Lower lobe of right lung (tissue), 2 donors: ENCODE data around the gene SLFNL1. TPM values are rescaled to one million over a fixed set of nuclear protein-coding genes. Genes with fewer than 3 reads are reported as not detected.

Experiments
- ATAC-seq, 2 donors: fragments of 200-7000 bp; cut with Tn5 transposase; one replicate each; pipeline ENCODE4 v1.9.1; 2020 to 2022; ENCODE audit warnings: mild to moderate bottlenecking in 2 of 2, moderate library complexity in 2 of 2
- DNase-seq: peaks from one replicate; pipeline ENCODE4 v3.0.0-alpha.2; 2020
- H3K27ac ChIP-seq: fragments of 200-600 bp; one replicate; pipeline ENCODE4 v1.8.0; 2022
- H3K27me3 ChIP-seq: fragments of 200-600 bp; one replicate; pipeline ENCODE4 v1.8.0; 2022; ENCODE audit warnings: low read depth
- H3K36me3 ChIP-seq: fragments of 200-600 bp; one replicate; pipeline ENCODE4 v1.8.0; 2022; ENCODE audit warnings: mild to moderate bottlenecking
- H3K4me1 ChIP-seq: fragments of 200-600 bp; one replicate; pipeline ENCODE4 v1.8.0; 2022
- H3K4me3 ChIP-seq: fragments of 200-600 bp; one replicate; pipeline ENCODE4 v1.8.0; 2022; ENCODE audit warnings: mild to moderate bottlenecking
- H3K9me3 ChIP-seq: fragments of 200-600 bp; one replicate; pipeline ENCODE4 v1.8.0; 2022
- intact Hi-C: fragments of 100-400 bp; cut with DNase I; formaldehyde crosslinking; loops from one replicate; pipeline ENCODE4 v1.11.0; 2022
- total RNA-seq: library from RNA; stranded (reverse); fragmentation: NEBNext Ultra II Directional; extraction: Animal tissue kit (Norgen Biotek cat#: 25700); gene quantifications from one replicate; pipeline ENCODE4 v1.2.1, GENCODE V29; 2021
- TF ChIP-seq, protein P1 (sequence below): fragments of 200-600 bp; IDR thresholded peaks from one replicate; pipeline ENCODE4 v1.8.0; 2022; ENCODE audit warnings: antibody characterized with exemption, mild to moderate bottlenecking
- donor health status: DM: no; HTN: yes; CAD: no; lungs with severe emphysema.

SLFNL1 gene
- total RNA-seq, 1 donor from 2014 or later, result 4.8 TPM

DNA sequence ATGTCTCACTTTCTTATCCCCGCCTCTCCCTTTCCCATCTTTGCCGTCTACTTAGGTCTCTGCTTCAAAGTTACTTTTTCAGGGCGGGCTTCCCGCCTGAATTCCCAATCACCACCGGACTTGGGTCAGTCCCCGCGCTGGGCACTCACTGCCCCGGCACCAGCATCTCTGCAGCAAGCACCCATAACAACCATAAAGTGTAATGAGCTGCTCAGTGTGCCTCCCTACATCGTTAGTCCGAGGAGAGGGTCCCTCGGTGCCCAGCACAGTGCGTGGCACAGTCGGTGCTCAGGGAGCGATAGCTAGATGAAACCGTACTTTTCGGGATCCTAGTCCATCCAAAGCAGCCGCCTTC, 42.7 kb downstream of the SLFNL1 start:
- peak overlapping the region; percentile 87 for H3K27ac ChIP-seq

DNA sequence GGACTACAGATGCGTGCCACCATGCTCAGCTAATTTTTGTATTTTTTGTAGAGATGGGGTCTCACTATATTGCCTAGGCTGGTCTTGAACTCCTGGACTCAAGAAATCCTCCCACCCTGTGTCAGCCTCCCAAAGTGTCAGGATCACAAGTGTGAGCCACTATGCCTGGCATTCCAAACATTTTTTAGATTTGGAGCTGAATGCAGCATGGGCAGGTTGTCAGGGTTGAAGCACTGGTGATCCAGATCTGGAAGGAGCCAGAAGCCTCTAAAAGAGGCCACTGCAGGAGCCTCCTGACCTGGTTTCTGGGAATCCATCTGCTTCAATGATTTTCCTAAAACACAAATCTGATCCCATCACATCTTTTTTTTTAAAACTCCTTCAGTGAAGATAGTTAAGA, 43.8 kb downstream of the SLFNL1 start:
- Histone ChIP-seq H3K27me3 (no peaks in the 10 kb centered on the region), H3K9me3 (no peaks in the 10 kb centered on the region), H3K4me3 (no peak overlapping the region), H3K36me3 (no peaks in the 10 kb centered on the region), H3K27ac (no peak overlapping the region), H3K4me1 (peaks cover 17% of the 10 kb centered on the region)
- TF ChIP-seq, protein P1, sequence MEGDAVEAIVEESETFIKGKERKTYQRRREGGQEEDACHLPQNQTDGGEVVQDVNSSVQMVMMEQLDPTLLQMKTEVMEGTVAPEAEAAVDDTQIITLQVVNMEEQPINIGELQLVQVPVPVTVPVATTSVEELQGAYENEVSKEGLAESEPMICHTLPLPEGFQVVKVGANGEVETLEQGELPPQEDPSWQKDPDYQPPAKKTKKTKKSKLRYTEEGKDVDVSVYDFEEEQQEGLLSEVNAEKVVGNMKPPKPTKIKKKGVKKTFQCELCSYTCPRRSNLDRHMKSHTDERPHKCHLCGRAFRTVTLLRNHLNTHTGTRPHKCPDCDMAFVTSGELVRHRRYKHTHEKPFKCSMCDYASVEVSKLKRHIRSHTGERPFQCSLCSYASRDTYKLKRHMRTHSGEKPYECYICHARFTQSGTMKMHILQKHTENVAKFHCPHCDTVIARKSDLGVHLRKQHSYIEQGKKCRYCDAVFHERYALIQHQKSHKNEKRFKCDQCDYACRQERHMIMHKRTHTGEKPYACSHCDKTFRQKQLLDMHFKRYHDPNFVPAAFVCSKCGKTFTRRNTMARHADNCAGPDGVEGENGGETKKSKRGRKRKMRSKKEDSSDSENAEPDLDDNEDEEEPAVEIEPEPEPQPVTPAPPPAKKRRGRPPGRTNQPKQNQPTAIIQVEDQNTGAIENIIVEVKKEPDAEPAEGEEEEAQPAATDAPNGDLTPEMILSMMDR, result no peak
- ATAC-seq (no peak), DNase-seq (no peak)
- intact Hi-C loops, result no loop called here

More for the DNA sequence above, 42.7 kb downstream of the SLFNL1 start:
- intact Hi-C loops, result no loop called here
- ATAC-seq (no peak), DNase-seq (no peak)
- no peaks in the 10 kb centered on the region for H3K36me3 ChIP-seq
- H3K27me3 ChIP-seq, result no peaks in the 10 kb centered on the region
- TF ChIP-seq, protein P1, result no peak
- H3K4me3 ChIP-seq, result peak overlapping the region; percentile 76
- peaks cover 17% of the 10 kb centered on the region for H3K4me1 ChIP-seq
- H3K9me3 ChIP-seq, result no peaks in the 10 kb centered on the region

DNA sequence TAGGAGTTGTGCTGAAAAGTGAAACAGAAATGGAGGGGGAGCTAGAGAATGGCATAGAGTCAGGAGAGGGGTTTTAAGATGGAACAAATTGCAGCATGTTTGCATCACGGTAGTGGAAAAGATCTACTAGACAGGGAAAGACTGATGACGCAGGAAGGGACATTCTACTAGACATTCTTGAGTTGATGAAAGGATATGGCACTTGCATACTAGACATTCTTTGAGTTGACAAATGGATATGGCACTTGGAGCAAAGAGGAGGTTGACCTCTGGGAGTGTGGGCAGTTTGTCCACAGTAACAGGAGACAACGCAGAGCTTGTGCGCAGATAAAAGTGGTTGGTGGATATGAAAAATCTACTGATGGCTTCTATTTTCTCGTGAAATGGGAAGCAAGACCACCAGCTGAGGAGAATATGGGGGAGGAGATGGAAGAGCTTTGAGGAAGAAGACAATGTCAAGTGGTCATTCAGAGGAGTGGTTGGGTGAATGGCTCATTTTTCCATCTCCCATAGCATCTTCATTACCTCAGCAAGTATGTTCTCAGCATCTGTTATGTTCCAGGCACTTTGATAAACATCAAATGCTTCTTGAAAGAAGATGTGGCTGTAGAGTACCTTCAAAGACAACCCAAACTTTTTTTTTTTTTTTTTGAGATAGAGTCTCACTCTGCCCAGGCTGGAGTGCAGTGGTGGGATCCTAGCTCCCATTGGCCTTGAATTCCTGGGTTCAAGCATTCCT, 44.4 kb downstream of the SLFNL1 start:
- ATAC-seq (no peak), DNase-seq (no peak)
- peaks cover 17% of the 10 kb centered on the region for H3K4me1 ChIP-seq
- TF ChIP-seq, protein P1, result no peak
- no peaks in the 10 kb centered on the region for H3K9me3 ChIP-seq
- H3K27ac ChIP-seq, result no peak overlapping the region
- intact Hi-C loops, result no loop called here
- no peaks in the 10 kb centered on the region for H3K36me3 ChIP-seq
- no peak overlapping the region for H3K4me3 ChIP-seq
- H3K27me3 ChIP-seq, result no peaks in the 10 kb centered on the region

DNA sequence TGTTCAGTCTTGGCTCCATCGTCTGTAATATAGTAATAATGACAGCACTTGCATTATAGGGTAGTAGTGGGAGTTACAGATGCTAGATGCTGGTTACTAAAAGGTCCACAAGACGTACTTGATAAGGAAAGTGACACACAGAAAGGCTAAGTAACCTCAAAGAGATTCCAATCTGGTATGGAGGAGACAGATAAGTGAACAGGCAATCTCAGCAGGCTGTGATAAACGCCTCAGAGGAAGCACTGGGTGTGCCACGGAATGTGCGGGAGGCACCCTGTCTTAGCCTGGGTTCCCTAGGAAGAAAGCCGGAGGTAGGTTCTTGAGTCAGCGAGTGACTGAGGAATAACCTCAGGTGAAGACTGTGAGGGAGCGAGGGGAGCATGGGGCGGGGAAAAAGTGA, 46.6 kb downstream of the SLFNL1 start:
- no peak for DNase-seq
- peaks cover 4% of the 10 kb centered on the region for H3K4me1 ChIP-seq
- no peaks in the 10 kb centered on the region for H3K27me3 ChIP-seq
- H3K4me3 ChIP-seq, result no peak overlapping the region
- no peak overlapping the region for H3K27ac ChIP-seq
- intact Hi-C loops, result no loop called here
- TF ChIP-seq, protein P1, result no peak
- no peaks in the 10 kb centered on the region for H3K36me3 ChIP-seq
- H3K9me3 ChIP-seq, result no peaks in the 10 kb centered on the region
- no peak for ATAC-seq

DNA sequence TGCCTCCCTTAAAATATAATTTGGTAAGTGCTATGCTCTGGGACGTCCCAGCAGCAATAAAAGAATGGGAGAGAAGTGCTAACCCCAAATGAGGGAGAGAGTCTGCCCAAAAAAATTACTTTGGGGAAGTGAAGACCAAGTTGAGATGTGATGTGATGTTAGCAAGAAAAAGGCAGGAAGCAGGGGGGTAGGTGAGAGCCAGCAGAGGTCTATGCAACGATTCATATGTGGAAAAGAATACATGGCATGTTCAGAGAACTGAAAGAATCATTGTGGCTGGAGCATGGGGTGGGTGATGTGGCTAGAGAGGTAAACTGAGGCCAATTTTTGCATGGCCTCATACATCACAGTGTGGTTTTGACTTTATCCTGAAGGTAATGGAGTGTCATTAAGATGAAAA, 47.6 kb downstream of the SLFNL1 start:
- TF ChIP-seq, protein P1, result no peak
- DNase-seq (no peak), ATAC-seq (no peak)
- Histone ChIP-seq H3K27me3 (no peaks in the 10 kb centered on the region), H3K4me3 (no peak overlapping the region), H3K4me1 (peaks cover 1% of the 10 kb centered on the region), H3K9me3 (no peaks in the 10 kb centered on the region), H3K27ac (no peak overlapping the region), H3K36me3 (no peaks in the 10 kb centered on the region)
- intact Hi-C loops, result no loop called here
